Astrocyte of the spinal cord (primary cell): ENCODE results near the gene ICAM5.

Source experiments
- DNase-seq: peaks from one replicate; pipeline ENCODE4 v3.0.0; 2011; ENCODE audit warnings: low read depth, low spot score
- H3K4me3 ChIP-seq: 2 replicates; pipeline ENCODE4 v1.5.1; 2011; ENCODE audit warnings: low read depth, mild to moderate bottlenecking, low read length, moderate library complexity
- in situ Hi-C: cut with HindIII; loops from 2 replicates; pipeline ENCODE4 v1.10.0; 2017; ENCODE audit warnings: low sequenced_read_pairs
- TF ChIP-seq, protein P1 (sequence below): IDR thresholded peaks from 2 replicates; pipeline ENCODE4 v1.5.1; 2012; ENCODE audit warnings: low read depth, mild to moderate bottlenecking, low read length, inconsistent platforms

ICAM5 gene

DNA sequence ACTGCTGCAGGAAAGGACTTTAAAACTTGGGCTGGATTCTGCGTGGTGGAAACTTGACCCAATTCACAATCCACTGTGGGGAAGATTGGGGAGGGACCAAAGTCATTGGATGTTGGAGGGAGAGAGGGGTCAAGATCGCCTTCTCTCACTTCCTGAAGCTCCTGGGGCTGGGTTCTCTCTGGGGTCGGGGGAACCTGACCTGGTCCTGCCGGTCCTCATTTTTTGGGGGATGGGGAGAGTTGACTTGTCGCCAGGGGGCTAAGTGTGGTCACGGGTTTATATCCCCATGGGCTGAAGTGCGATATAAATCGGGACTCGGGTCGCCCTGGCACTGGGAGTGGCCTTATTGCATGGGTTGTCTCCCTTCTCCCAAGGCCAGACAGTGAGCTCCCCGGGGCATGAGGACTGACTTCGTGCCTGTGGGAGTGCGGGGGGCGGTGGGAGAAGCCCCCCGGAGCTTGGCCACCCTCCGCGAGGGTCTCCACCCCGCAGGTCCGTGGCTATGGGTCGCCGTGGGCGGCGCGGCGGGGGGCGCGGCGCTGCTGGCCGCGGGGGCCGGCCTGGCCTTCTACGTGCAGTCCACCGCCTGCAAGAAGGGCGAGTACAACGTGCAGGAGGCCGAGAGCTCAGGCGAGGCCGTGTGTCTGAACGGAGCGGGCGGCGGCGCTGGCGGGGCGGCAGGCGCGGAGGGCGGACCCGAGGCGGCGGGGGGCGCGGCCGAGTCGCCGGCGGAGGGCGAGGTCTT is 6.3 kb downstream of the ICAM5 start:
- TF ChIP-seq, protein P1, sequence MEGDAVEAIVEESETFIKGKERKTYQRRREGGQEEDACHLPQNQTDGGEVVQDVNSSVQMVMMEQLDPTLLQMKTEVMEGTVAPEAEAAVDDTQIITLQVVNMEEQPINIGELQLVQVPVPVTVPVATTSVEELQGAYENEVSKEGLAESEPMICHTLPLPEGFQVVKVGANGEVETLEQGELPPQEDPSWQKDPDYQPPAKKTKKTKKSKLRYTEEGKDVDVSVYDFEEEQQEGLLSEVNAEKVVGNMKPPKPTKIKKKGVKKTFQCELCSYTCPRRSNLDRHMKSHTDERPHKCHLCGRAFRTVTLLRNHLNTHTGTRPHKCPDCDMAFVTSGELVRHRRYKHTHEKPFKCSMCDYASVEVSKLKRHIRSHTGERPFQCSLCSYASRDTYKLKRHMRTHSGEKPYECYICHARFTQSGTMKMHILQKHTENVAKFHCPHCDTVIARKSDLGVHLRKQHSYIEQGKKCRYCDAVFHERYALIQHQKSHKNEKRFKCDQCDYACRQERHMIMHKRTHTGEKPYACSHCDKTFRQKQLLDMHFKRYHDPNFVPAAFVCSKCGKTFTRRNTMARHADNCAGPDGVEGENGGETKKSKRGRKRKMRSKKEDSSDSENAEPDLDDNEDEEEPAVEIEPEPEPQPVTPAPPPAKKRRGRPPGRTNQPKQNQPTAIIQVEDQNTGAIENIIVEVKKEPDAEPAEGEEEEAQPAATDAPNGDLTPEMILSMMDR = no peak
- no peak for DNase-seq
- in situ Hi-C loops = no loop called here
- no peak overlapping the region for H3K4me3 ChIP-seq

DNA sequence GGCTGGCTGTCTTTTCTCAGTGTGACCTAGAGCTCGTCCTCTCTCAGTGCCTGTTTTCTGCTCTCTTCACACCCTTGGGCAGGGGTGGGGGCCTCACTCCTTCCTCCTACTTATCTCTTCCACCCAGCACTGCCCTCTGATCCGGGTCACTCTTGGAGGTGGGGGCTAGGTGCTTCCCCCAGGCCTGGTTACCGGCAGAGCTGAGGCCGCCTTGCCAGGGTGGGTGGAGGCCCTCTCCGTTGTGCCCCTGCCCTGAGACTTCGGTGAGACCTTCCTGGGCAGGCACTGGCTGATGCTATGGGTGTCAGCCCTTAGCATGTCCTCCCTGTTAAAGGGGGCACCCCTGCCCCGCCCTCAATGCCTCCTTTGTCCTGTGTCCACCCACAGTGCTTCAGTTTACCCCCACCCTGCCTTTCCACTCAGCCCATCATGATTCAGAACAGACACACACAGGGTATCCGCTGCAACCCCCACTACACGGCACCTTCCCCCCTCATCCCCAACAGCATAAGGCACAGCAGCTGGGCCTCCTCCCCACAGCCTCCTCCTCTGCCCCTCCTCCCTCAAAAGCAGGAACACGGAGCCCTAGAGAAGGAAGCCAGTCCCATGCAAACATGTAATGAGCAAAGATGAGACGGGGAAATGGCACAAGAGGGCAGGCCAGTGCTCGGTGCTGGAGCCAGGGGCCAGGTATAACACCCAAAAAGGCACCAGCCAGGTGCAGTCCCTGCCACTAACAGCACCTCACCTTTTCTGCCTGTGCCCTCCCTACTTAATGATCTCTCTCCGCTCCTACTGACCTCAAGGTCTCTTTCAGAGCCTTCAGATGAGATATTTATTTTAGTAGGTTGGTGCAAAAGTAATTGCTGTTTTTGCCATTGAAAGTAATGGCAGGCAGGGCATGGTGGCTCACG is 10.1 kb downstream of the ICAM5 start:
- in situ Hi-C loops = no loop called here
- no peak for DNase-seq
- TF ChIP-seq, protein P1 = no peak
- H3K4me3 ChIP-seq = no peak overlapping the region

DNA sequence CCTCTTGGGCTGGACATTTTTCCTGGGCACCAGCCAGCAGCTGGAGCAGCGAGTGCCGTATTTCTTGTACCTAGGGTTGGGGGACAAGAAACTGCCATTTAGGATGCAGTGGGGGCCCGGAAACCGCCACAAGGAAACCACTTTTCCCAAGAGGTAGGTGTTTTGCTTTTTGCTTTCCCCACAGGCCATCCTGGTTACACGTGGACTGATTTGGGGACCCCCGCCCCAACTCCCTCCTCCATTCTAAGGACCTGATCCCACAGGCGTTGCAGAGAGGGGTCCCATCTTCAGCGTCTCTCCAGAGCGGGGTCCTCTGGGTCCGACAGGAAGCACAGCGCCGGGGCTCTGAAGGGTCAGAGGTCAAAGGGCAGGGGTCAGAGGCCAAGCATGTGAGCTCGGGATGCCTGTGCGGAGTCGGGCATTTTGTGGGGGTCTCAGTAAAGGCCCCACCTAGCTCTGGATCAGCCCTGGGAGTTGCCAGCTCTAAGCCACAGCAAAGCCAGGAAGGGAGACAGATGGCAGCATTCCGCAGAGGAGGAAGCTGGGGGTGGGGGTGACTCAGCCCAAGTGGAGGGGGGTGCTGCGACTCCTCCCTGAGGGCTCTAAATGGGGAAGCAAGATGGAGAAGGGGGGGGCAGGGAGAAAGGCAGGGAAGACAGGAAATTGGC is 15.5 kb downstream of the ICAM5 start:
- no peak for DNase-seq
- H3K4me3 ChIP-seq = no peak overlapping the region
- in situ Hi-C loops = no loop called here
- TF ChIP-seq, protein P1 = no peak

DNA sequence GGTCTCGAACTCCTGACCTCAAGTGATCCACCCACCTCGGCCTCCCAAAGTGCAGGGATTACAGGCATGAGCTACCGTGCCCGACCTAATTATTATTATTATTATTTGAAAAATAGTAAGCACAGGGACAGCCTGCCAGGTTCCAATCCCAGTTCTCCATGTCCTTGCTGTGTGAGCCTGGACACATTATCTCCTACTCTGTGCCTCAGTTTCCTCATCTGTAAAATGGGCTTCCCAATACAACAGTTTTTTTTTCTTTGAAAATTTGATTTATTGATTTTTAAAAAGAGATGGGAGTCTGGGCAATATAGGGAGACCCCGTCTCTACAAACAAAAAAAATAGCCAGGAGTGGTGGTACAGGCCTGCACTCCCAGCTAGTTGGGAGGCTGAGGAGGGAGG is 16.6 kb downstream of the ICAM5 start:
- DNase-seq = no peak
- TF ChIP-seq, protein P1 = no peak
- H3K4me3 ChIP-seq = no peak overlapping the region
- in situ Hi-C loops = no loop called here

DNA sequence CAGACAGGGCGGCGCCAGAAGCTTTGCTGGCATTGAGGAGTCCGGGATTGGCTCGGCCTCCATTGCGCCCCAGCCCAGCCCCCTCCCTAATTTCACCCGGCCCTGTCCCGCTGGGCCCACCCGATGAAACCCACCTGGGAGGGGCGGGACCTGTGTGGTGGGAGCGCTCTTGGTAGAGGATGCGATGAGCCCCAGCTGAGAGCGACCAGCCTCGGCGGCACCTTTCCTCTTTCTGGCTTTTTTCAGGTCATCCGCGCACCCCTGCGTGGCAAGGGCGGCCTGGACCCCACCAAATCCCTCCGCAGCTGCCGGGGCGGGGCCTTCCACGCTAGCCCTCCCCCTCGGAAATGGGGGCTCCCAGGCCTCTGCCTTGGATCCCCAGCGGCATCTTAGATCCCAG is 19.7 kb downstream of the ICAM5 start, which contains the start of gene ZGLP1:
ZGLP1 (minus strand) TSS at position 393 of the 400 bp plus-strand sequence.
- H3K4me3 ChIP-seq = no peak within 1 kb of the TSS
- in situ Hi-C loops = no loop called here
- TF ChIP-seq, protein P1 = no peak
- no peak for DNase-seq

DNA sequence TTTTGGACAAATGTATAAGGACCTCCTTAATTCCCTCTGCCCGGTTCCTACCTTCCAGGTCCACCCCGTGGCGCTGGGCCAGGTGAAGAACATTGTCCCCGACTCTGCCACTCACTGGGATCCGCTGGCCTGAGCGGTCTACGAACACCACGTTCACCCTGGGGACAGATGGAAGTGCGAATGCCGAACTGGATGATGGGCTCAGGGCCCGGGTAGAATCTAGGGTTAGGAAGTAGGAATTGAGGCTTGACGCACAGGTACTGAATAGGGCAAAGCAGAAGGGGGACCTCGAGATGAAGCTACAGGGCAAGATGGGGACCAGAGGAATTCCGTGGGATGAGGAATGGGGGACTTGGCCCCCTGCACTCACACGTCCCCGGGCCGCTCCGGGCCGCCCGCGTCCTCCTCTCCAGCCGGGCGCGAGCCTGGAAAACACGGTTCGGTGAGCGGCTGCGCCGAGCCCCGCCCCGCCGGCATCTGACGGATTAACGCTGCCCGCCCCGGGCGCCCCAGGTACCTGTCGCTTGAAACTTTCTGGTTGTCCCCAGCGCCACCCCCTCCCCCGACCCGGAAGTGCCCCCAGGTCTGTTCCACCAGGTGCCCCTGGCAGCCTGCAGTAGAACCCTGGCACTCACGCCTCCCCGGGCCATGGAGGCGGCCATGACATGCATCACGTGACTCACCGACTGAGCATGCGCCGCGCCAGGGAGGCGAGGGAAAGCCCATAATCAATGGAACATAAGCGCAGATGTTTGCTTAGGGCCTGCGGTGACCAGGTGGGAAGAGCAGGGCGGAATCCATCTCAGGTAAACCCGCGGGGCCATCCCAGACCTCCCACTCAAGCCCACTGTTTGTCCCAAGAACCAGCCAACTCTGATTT is 25.8 kb downstream of the ICAM5 start, which contains the start of gene FDX2:
FDX2 (minus strand) TSS at position 681 of the 880 bp plus-strand sequence; CDS start at position 662, 19 bp downstream.
- in situ Hi-C loops = no loop called here
- H3K4me3 ChIP-seq = peak within 1 kb of the TSS; percentile 82
- TF ChIP-seq, protein P1 = no peak
- DNase-seq = peak; percentile 77
